HCT116 (cell line): Measurements from ENCODE around the gene MADD. TPM values are rescaled to one million over a fixed set of nuclear protein-coding genes. Genes with fewer than 3 reads are reported as not detected.

ENCODE experiments used
- ATAC-seq: fragments of 200-7000 bp; cut with Tn5 transposase; 2 replicates; pipeline ENCODE4 v1.9.1; 2020; ENCODE audit warnings: mild to moderate bottlenecking, moderate library complexity
- BruUV-seq: library from RNA; stranded (reverse); fragments of 400-500 nt; replicated peaks from 2 replicates; lab custom pipeline; 2021; lab: Mats Ljungman, UMichigan
- CTCF ChIA-PET: fragments of 300-600 bp; sonication (Branson Sonifier 250); formaldehyde crosslinking; loops from one replicate; lab custom pipeline; 2021; ENCODE audit warnings: antibody characterized with exemption; lab: Charles Lee
- POLR2A ChIA-PET: fragments of 300-600, 350-600 bp; sonication (Branson Sonifier 250); formaldehyde crosslinking; loops from one replicate; lab custom pipeline; 2021; ENCODE audit warnings: antibody characterized with exemption; lab: Charles Lee
- RAD21 ChIA-PET, 2 experiments: fragments of 300-600 bp; sonication (Branson Sonifier 250); formaldehyde crosslinking; loops; one replicate each; lab custom pipeline; 2023; ENCODE audit warnings: low total read pairs in 2 of 2; ENCODE audit not compliant: uncharacterized antibody in 2 of 2, unreplicated experiment in 2 of 2, low non-redundant PET in 1 of 2; lab: Charles Lee
- DNase-seq: peaks from one replicate; pipeline ENCODE4 v3.0.0-alpha.2; 2010; ENCODE audit warnings: low read depth, low spot score
- H2AFZ ChIP-seq: fragments of 200-600 bp; shearing (Covaris generic), sonication (generic); 2 replicates; pipeline ENCODE4 v1.6.1; 2017; ENCODE audit warnings: low read depth, mixed run types, mixed read lengths, antibody characterized with exemption, low read length; ENCODE audit not compliant: poor library complexity, severe bottlenecking
- H3K27ac ChIP-seq: 2 replicates; pipeline ENCODE4 v1.5.1; 2012; ENCODE audit warnings: low read depth, low read length
- H3K27me3 ChIP-seq: fragments of 200-600 bp; sonication (generic); 2 replicates; pipeline ENCODE4 v1.6.1; 2016; ENCODE audit warnings: mixed run types, low read length, mixed read lengths; ENCODE audit not compliant: insufficient read depth
- H3K36me3 ChIP-seq, 2 experiments: fragments of 200-500 bp in 1 of 2; fragments of 200-600 bp in 1 of 2; sonication (Bioruptor generic) in 1 of 2; sonication (generic) in 1 of 2; 2 replicates each; pipeline versions ENCODE4 v1.5.1 to v1.6.1; 2014 to 2016; ENCODE audit warnings: low read length in 2 of 2, inconsistent platforms in 1 of 2, mixed read lengths in 1 of 2, mixed run types in 1 of 2; ENCODE audit not compliant: insufficient read depth in 2 of 2, control insufficient read depth in 1 of 2
- H3K4me1 ChIP-seq, 2 experiments: fragments of 200-600 bp in 1 of 2; sonication (generic) in 1 of 2; 2 replicates each; pipeline versions ENCODE4 v1.5.1 to v1.6.1; 2012 to 2017; ENCODE audit warnings: low read length in 2 of 2, inconsistent platforms in 1 of 2, mild to moderate bottlenecking in 1 of 2, mixed read lengths in 1 of 2, mixed run types in 1 of 2, moderate library complexity in 1 of 2; ENCODE audit not compliant: insufficient read depth in 2 of 2, control insufficient read depth in 1 of 2
- H3K4me2 ChIP-seq: fragments of 200-600 bp; sonication (generic); 2 replicates; pipeline ENCODE4 v1.6.1; 2017; ENCODE audit warnings: mixed run types, low read length, mixed read lengths
- H3K4me3 ChIP-seq, 2 experiments: fragments of 200-600 bp in 1 of 2; sonication (generic) in 1 of 2; replicated peaks in 1 of 2; 2 replicates each; pipeline ENCODE4 v1.5.1; 2011 to 2016; ENCODE audit warnings: low read length in 2 of 2, control low read depth in 1 of 2, low read depth in 1 of 2, mild to moderate bottlenecking in 1 of 2, mixed read lengths in 1 of 2, mixed run types in 1 of 2
- H3K79me2 ChIP-seq: fragments of 200-600 bp; sonication (generic); 2 replicates; pipeline ENCODE4 v1.6.1; 2017; ENCODE audit warnings: mild to moderate bottlenecking, mixed run types, low read length, moderate library complexity, mixed read lengths; ENCODE audit not compliant: insufficient read depth
- H3K9ac ChIP-seq: fragments of 200-600 bp; sonication (generic); 2 replicates; pipeline ENCODE4 v1.6.1; 2016; ENCODE audit warnings: low read length, mixed read lengths
- H3K9me2 ChIP-seq: fragments of 200-600 bp; sonication (generic), shearing (Covaris generic); 2 replicates; pipeline ENCODE4 v1.6.1; 2017; ENCODE audit warnings: mixed run types, mild to moderate bottlenecking, moderate library complexity; ENCODE audit not compliant: insufficient read depth
- H3K9me3 ChIP-seq, 2 experiments: fragments of 200-500 bp in 1 of 2; fragments of 200-600 bp in 1 of 2; sonication (Bioruptor generic) in 1 of 2; sonication (generic) in 1 of 2; 2 replicates each; pipeline ENCODE4 v1.6.1; 2014 to 2017; ENCODE audit warnings: low read length in 2 of 2, mixed read lengths in 2 of 2, inconsistent platforms in 1 of 2, low read depth in 1 of 2, mild to moderate bottlenecking in 1 of 2, mixed run types in 1 of 2, moderate library complexity in 1 of 2; ENCODE audit not compliant: control insufficient read depth in 1 of 2, insufficient read depth in 1 of 2
- H4K20me1 ChIP-seq: fragments of 200-600 bp; sonication (generic), shearing (Covaris generic); 2 replicates; pipeline ENCODE4 v1.6.1; 2017; ENCODE audit warnings: mixed run types, mild to moderate bottlenecking, moderate library complexity; ENCODE audit not compliant: insufficient read depth
- CBX3 ChIP-seq: IDR thresholded peaks from 2 replicates; pipeline ENCODE4 v1.6.1; 2012; ENCODE audit warnings: low read depth
- EGR1 ChIP-seq: IDR thresholded peaks from 2 replicates; pipeline ENCODE4 v1.6.1; 2012; ENCODE audit warnings: low read depth
- EZH2phosphoT487 ChIP-seq: fragments of 200-600 bp; IDR thresholded peaks from 2 replicates; pipeline ENCODE4 v1.6.1; 2018; ENCODE audit warnings: antibody characterized with exemption, borderline replicate concordance
- FOSL1 ChIP-seq: IDR thresholded peaks from 2 replicates; pipeline ENCODE4 v1.6.1; 2012; ENCODE audit warnings: low read depth
- POLR2A ChIP-seq: IDR thresholded peaks from 2 replicates; pipeline ENCODE4 v1.7.0; 2011; ENCODE audit warnings: borderline replicate concordance; ENCODE audit not compliant: insufficient read depth, insufficient read length; ENCODE audit errors: extremely low read depth
- POLR2AphosphoS5 ChIP-seq: IDR thresholded peaks from 2 replicates; pipeline ENCODE4 v1.6.1; 2011; ENCODE audit warnings: mild to moderate bottlenecking, low read depth, low read length, moderate library complexity
- SIN3A ChIP-seq: IDR thresholded peaks from 2 replicates; pipeline ENCODE4 v1.6.1; 2012; ENCODE audit warnings: low read depth
- SRF ChIP-seq: IDR thresholded peaks from 2 replicates; pipeline ENCODE4 v1.6.1; 2012; ENCODE audit warnings: low read depth
- TCF7L2 ChIP-seq: IDR thresholded peaks from 2 replicates; pipeline ENCODE4 v1.7.0; 2011; ENCODE audit warnings: borderline replicate concordance, inconsistent platforms; ENCODE audit not compliant: insufficient read depth, insufficient read length; ENCODE audit errors: extremely low read depth
- intact Hi-C: fragments of 100-400 bp; cut with micrococcal nuclease; formaldehyde crosslinking; loops from 2 replicates; pipeline ENCODE4 v1.10.0; 2022
- total RNA-seq: library from RNA; stranded (reverse); gene quantifications from one replicate; pipeline ENCODE4 v1.2.1, GENCODE V29; 2021; ENCODE audit not compliant: unreplicated experiment
- TF ChIP-seq, protein P1 (sequence below): IDR thresholded peaks from 2 replicates; pipeline ENCODE4 v1.6.1; 2012; ENCODE audit warnings: low read depth
- TF ChIP-seq, protein P2 (sequence below): IDR thresholded peaks from 2 replicates; pipeline ENCODE4 v1.6.1; 2012
- TF ChIP-seq, protein P3 (sequence below), 3 experiments: fragments of 200-600 bp in 1 of 3; sonication (generic) in 1 of 3; IDR thresholded peaks in 2 of 3; conservative IDR thresholded peaks in 1 of 3; 2 replicates each; pipeline ENCODE4 v1.5.1; 2012 to 2017; ENCODE audit warnings: low read depth in 2 of 3, low read length in 2 of 3, antibody characterized with exemption in 1 of 3, borderline replicate concordance in 1 of 3, control low read depth in 1 of 3, mild to moderate bottlenecking in 1 of 3, mixed read lengths in 1 of 3, mixed run types in 1 of 3, moderate library complexity in 1 of 3; ENCODE audit not compliant: insufficient read depth in 1 of 3

The MADD gene
- total RNA-seq, 1 experiment from 2014 or later: 37.1 TPM

GRCh38 chr11:47331454-47332302 lies 61.7 kb downstream of the MADD start:
- Histone ChIP-seq H3K4me3 (no peak overlapping the region), H3K9me3 (no peaks in the 10 kb centered on the region), H4K20me1 (no peaks in the 10 kb centered on the region), H3K9ac (no peak overlapping the region), H3K36me3 (peaks cover 0 to 3% of the 10 kb centered on the region in 2 experiments; a peak in 1 of 4 replicates), H3K27ac (no peak overlapping the region), H3K79me2 (no peaks in the 10 kb centered on the region), H3K4me2 (no peak overlapping the region), H3K27me3 (no peaks in the 10 kb centered on the region), H3K9me2 (no peaks in the 10 kb centered on the region), H2AFZ (no peak overlapping the region), H3K4me1 (peaks cover 0 to 3% of the 10 kb centered on the region in 2 experiments; a peak in 1 of 4 replicates)
- ChIA-PET POLR2A (no interaction called here), CTCF (no interaction called here), RAD21 (no interaction called here)
- no peak for DNase-seq
- intact Hi-C loops: no loop called here
- no peak for ATAC-seq
- no TSS peak for BruUV-seq
- TF ChIP-seq, protein P1, sequence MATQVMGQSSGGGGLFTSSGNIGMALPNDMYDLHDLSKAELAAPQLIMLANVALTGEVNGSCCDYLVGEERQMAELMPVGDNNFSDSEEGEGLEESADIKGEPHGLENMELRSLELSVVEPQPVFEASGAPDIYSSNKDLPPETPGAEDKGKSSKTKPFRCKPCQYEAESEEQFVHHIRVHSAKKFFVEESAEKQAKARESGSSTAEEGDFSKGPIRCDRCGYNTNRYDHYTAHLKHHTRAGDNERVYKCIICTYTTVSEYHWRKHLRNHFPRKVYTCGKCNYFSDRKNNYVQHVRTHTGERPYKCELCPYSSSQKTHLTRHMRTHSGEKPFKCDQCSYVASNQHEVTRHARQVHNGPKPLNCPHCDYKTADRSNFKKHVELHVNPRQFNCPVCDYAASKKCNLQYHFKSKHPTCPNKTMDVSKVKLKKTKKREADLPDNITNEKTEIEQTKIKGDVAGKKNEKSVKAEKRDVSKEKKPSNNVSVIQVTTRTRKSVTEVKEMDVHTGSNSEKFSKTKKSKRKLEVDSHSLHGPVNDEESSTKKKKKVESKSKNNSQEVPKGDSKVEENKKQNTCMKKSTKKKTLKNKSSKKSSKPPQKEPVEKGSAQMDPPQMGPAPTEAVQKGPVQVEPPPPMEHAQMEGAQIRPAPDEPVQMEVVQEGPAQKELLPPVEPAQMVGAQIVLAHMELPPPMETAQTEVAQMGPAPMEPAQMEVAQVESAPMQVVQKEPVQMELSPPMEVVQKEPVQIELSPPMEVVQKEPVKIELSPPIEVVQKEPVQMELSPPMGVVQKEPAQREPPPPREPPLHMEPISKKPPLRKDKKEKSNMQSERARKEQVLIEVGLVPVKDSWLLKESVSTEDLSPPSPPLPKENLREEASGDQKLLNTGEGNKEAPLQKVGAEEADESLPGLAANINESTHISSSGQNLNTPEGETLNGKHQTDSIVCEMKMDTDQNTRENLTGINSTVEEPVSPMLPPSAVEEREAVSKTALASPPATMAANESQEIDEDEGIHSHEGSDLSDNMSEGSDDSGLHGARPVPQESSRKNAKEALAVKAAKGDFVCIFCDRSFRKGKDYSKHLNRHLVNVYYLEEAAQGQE: no peak
- TF ChIP-seq TCF7L2 (no peak), EGR1 (no peak), SRF (no peak), POLR2A (no peak), FOSL1 (no peak), CBX3 (no peak), POLR2AphosphoS5 (no peak), SIN3A (no peak), EZH2phosphoT487 (no peak)
- TF ChIP-seq, protein P2, sequence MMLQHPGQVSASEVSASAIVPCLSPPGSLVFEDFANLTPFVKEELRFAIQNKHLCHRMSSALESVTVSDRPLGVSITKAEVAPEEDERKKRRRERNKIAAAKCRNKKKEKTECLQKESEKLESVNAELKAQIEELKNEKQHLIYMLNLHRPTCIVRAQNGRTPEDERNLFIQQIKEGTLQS: no peak
- TF ChIP-seq, protein P3, sequence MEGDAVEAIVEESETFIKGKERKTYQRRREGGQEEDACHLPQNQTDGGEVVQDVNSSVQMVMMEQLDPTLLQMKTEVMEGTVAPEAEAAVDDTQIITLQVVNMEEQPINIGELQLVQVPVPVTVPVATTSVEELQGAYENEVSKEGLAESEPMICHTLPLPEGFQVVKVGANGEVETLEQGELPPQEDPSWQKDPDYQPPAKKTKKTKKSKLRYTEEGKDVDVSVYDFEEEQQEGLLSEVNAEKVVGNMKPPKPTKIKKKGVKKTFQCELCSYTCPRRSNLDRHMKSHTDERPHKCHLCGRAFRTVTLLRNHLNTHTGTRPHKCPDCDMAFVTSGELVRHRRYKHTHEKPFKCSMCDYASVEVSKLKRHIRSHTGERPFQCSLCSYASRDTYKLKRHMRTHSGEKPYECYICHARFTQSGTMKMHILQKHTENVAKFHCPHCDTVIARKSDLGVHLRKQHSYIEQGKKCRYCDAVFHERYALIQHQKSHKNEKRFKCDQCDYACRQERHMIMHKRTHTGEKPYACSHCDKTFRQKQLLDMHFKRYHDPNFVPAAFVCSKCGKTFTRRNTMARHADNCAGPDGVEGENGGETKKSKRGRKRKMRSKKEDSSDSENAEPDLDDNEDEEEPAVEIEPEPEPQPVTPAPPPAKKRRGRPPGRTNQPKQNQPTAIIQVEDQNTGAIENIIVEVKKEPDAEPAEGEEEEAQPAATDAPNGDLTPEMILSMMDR (IDR thresholded peaks at IDR 0.05 in 2 of 3, conservative IDR thresholded peaks at IDR 0.05 in 1 of 3; ENCODE audit: borderline replicate concordance in 1 of 3, insufficient read depth in 1 of 3, low read depth in 2 of 3, low read length in 2 of 3): no peak
